GM23338 (cell line): Measurements from ENCODE around the gene ARL5C. TPM values are rescaled to one million over a fixed set of nuclear protein-coding genes. Genes with fewer than 3 reads are reported as not detected.
A peak's percentile ranks its signal among the peaks of the same experiment; 100 is the strongest.

ENCODE experiments used
- ATAC-seq: fragments of 200-7000 bp; cut with Tn5 transposase; 3 replicates; pipeline ENCODE4 v1.9.1; 2020
- DNase-seq: peaks from one replicate; pipeline ENCODE4 v3.0.0-alpha.2; 2015; ENCODE audit warnings: low spot score
- H2AFZ ChIP-seq: fragments of 200-600 bp; sonication (generic); 2 replicates; pipeline ENCODE4 v1.8.0; 2016; ENCODE audit warnings: antibody characterized with exemption, mild to moderate bottlenecking, moderate library complexity
- H3F3A ChIP-seq: fragments of 200-600 bp; sonication (generic); replicated peaks from 2 replicates; pipeline ENCODE4 v1.8.0; 2017; ENCODE audit warnings: antibody characterized with exemption, mixed run types, low read depth
- H3K27ac ChIP-seq: fragments of 200-600 bp; sonication (generic); 2 replicates; pipeline ENCODE4 v1.6.1; 2016; ENCODE audit warnings: low read depth
- H3K27me3 ChIP-seq: fragments of 200-600 bp; sonication (generic); 2 replicates; pipeline ENCODE4 v1.8.0; 2016; ENCODE audit warnings: mild to moderate bottlenecking, mixed run types, moderate library complexity; ENCODE audit not compliant: insufficient read depth
- H3K36me3 ChIP-seq: fragments of 200-600 bp; sonication (generic); 2 replicates; pipeline ENCODE4 v1.8.0; 2016; ENCODE audit warnings: mild to moderate bottlenecking; ENCODE audit not compliant: insufficient read depth
- H3K4me1 ChIP-seq: fragments of 200-600 bp; sonication (generic); 2 replicates; pipeline ENCODE4 v1.8.0; 2016; ENCODE audit warnings: mild to moderate bottlenecking, moderate library complexity; ENCODE audit not compliant: insufficient read depth
- H3K4me2 ChIP-seq: fragments of 200-600 bp; sonication (generic); 2 replicates; pipeline ENCODE4 v1.7.1; 2017; ENCODE audit warnings: mixed run types
- H3K4me3 ChIP-seq: fragments of 200-600 bp; sonication (generic); 2 replicates; pipeline ENCODE4 v1.6.1; 2016; ENCODE audit warnings: mixed run types
- H3K79me2 ChIP-seq: fragments of 200-600 bp; sonication (generic); replicated peaks from 2 replicates; pipeline ENCODE4 v1.8.0; 2017; ENCODE audit warnings: mild to moderate bottlenecking; ENCODE audit not compliant: insufficient read depth
- H3K9me2 ChIP-seq: fragments of 200-600 bp; sonication (generic); 2 replicates; pipeline ENCODE4 v1.8.0; 2017; ENCODE audit not compliant: insufficient read depth
- H4K20me1 ChIP-seq: fragments of 200-600 bp; sonication (generic); replicated peaks from 2 replicates; pipeline ENCODE4 v1.8.0; 2017; ENCODE audit warnings: mild to moderate bottlenecking; ENCODE audit not compliant: insufficient read depth
- H3K27ac Mint-ChIP-seq: 2 replicates; pipeline ENCODE4 v1.8.0; 2020; ENCODE audit warnings: inconsistent platforms, mild to moderate bottlenecking, moderate library complexity, mixed read lengths
- H3K27me3 Mint-ChIP-seq: 3 replicates; pipeline ENCODE4 v1.8.0; 2022; ENCODE audit warnings: low read depth, mild to moderate bottlenecking, moderate library complexity, mixed read lengths, inconsistent platforms; ENCODE audit not compliant: insufficient read depth, poor library complexity
- H3K36me3 Mint-ChIP-seq: 3 replicates; pipeline ENCODE4 v1.8.0; 2021; ENCODE audit warnings: low read depth, mild to moderate bottlenecking, inconsistent platforms, moderate library complexity, mixed read lengths
- H3K4me1 Mint-ChIP-seq: 3 replicates; pipeline ENCODE4 v1.8.0; 2020; ENCODE audit warnings: mild to moderate bottlenecking, inconsistent platforms, mixed read lengths
- H3K4me3 Mint-ChIP-seq: 3 replicates; pipeline ENCODE4 v1.8.0; 2021; ENCODE audit warnings: moderate library complexity, mild to moderate bottlenecking, inconsistent platforms, mixed read lengths
- H3K9me3 Mint-ChIP-seq: 3 replicates; pipeline ENCODE4 v1.8.0; 2020; ENCODE audit warnings: moderate library complexity, mild to moderate bottlenecking, inconsistent platforms, mixed read lengths
- CREB1 ChIP-seq: fragments of 250-450 bp; sonication (Bioruptor Pico); IDR thresholded peaks from 2 replicates; pipeline ENCODE4 v1.5.0; 2020; ENCODE audit warnings: low read depth, mild to moderate bottlenecking, moderate library complexity
- EZH2 ChIP-seq: fragments of 200-600 bp; sonication (generic); IDR thresholded peaks from one replicate; pipeline ENCODE4 v1.8.0; 2017; ENCODE audit warnings: antibody characterized with exemption, mild to moderate bottlenecking, low read depth; ENCODE audit not compliant: unreplicated experiment
- EZH2phosphoT487 ChIP-seq: fragments of 200-600 bp; sonication (generic); IDR thresholded peaks from one replicate; pipeline ENCODE4 v1.8.1; 2018; ENCODE audit warnings: antibody characterized with exemption; ENCODE audit not compliant: unreplicated experiment
- POLR2AphosphoS5 ChIP-seq: IDR thresholded peaks from 2 replicates; pipeline ENCODE4 v1.6.1; 2016; ENCODE audit warnings: antibody characterized with exemption, low read depth
- STAT1 ChIP-seq: IDR thresholded peaks from one replicate; pipeline ENCODE4 v1.6.1; 2016; ENCODE audit warnings: antibody characterized with exemption; ENCODE audit not compliant: unreplicated experiment
- ZNF114 ChIP-seq: fragments of 250-450 bp; sonication (Bioruptor Pico); IDR thresholded peaks from 2 replicates; pipeline ENCODE4 v1.5.0; 2020; ENCODE audit warnings: mild to moderate bottlenecking, moderate library complexity
- polyA plus RNA-seq: library from polyadenylated mRNA; unstranded; fragments of >200 nt; fragmentation: Nextera tagmentation; extraction: Ambion mirVana; gene quantifications from 2 replicates; pipeline ENCODE4 v1.2.1, GENCODE V29; 2016
- total RNA-seq: library from RNA; depleted of rRNA; stranded (reverse); fragments of >200 nt; shearing (Covaris generic); gene quantifications from 2 replicates; pipeline ENCODE4 v1.2.3, GENCODE V29; 2014
- TF ChIP-seq, protein P1 (sequence below), 2 experiments: fragments of 200-600 bp in 1 of 2; sonication (generic) in 1 of 2; conservative IDR thresholded peaks; 2 replicates each; pipeline versions ENCODE4 v1.5.1 to v1.6.1; 2016 to 2017; ENCODE audit warnings: antibody characterized with exemption in 2 of 2, low read depth in 2 of 2, mild to moderate bottlenecking in 2 of 2, moderate library complexity in 1 of 2
- TF ChIP-seq, protein P2 (sequence below): IDR thresholded peaks from one replicate; pipeline ENCODE4 v1.6.1; 2018; ENCODE audit warnings: antibody characterized with exemption; ENCODE audit not compliant: unreplicated experiment
- TF ChIP-seq, protein P3 (sequence below): IDR thresholded peaks from 2 replicates; pipeline ENCODE4 v1.6.1; 2016; ENCODE audit warnings: antibody characterized with exemption

ARL5C gene
- total and polyA plus RNA-seq, 2 experiments from 2014 or later: not detected

DNA sequence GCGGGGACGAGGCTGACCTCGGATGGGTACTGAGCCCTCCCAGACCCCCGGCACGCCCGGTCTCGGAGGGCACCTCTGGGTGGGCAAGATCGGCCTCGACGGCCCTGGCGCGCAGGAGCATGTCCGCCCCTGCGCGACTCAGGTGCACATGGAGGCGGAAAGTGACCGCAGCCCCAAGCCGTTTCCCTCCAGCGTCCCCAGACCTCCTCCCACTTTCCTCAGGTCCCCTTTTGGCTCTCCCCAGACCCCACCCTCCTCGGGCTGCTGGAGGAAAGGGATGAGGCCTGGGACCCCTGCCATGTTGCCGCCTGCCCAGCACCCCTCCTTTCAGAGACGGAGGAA, 44.1 kb upstream of the ARL5C start (continued):
- TF ChIP-seq, protein P1, sequence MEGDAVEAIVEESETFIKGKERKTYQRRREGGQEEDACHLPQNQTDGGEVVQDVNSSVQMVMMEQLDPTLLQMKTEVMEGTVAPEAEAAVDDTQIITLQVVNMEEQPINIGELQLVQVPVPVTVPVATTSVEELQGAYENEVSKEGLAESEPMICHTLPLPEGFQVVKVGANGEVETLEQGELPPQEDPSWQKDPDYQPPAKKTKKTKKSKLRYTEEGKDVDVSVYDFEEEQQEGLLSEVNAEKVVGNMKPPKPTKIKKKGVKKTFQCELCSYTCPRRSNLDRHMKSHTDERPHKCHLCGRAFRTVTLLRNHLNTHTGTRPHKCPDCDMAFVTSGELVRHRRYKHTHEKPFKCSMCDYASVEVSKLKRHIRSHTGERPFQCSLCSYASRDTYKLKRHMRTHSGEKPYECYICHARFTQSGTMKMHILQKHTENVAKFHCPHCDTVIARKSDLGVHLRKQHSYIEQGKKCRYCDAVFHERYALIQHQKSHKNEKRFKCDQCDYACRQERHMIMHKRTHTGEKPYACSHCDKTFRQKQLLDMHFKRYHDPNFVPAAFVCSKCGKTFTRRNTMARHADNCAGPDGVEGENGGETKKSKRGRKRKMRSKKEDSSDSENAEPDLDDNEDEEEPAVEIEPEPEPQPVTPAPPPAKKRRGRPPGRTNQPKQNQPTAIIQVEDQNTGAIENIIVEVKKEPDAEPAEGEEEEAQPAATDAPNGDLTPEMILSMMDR (conservative IDR thresholded peaks at IDR 0.05; ENCODE audit: low read depth in 2 of 2): no peak
- no peak for TF ChIP-seq EZH2phosphoT487
- TF ChIP-seq, protein P2, sequence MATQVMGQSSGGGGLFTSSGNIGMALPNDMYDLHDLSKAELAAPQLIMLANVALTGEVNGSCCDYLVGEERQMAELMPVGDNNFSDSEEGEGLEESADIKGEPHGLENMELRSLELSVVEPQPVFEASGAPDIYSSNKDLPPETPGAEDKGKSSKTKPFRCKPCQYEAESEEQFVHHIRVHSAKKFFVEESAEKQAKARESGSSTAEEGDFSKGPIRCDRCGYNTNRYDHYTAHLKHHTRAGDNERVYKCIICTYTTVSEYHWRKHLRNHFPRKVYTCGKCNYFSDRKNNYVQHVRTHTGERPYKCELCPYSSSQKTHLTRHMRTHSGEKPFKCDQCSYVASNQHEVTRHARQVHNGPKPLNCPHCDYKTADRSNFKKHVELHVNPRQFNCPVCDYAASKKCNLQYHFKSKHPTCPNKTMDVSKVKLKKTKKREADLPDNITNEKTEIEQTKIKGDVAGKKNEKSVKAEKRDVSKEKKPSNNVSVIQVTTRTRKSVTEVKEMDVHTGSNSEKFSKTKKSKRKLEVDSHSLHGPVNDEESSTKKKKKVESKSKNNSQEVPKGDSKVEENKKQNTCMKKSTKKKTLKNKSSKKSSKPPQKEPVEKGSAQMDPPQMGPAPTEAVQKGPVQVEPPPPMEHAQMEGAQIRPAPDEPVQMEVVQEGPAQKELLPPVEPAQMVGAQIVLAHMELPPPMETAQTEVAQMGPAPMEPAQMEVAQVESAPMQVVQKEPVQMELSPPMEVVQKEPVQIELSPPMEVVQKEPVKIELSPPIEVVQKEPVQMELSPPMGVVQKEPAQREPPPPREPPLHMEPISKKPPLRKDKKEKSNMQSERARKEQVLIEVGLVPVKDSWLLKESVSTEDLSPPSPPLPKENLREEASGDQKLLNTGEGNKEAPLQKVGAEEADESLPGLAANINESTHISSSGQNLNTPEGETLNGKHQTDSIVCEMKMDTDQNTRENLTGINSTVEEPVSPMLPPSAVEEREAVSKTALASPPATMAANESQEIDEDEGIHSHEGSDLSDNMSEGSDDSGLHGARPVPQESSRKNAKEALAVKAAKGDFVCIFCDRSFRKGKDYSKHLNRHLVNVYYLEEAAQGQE: no peak
- TF ChIP-seq, protein P3, sequence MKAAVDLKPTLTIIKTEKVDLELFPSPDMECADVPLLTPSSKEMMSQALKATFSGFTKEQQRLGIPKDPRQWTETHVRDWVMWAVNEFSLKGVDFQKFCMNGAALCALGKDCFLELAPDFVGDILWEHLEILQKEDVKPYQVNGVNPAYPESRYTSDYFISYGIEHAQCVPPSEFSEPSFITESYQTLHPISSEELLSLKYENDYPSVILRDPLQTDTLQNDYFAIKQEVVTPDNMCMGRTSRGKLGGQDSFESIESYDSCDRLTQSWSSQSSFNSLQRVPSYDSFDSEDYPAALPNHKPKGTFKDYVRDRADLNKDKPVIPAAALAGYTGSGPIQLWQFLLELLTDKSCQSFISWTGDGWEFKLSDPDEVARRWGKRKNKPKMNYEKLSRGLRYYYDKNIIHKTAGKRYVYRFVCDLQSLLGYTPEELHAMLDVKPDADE: no peak
- no peak for TF ChIP-seq ZNF114 (CRISPR knock-in tag)
- TF ChIP-seq CREB1: no peak
- no peak for TF ChIP-seq STAT1
- TF ChIP-seq POLR2AphosphoS5: no peak
- no peak for TF ChIP-seq EZH2

DNA sequence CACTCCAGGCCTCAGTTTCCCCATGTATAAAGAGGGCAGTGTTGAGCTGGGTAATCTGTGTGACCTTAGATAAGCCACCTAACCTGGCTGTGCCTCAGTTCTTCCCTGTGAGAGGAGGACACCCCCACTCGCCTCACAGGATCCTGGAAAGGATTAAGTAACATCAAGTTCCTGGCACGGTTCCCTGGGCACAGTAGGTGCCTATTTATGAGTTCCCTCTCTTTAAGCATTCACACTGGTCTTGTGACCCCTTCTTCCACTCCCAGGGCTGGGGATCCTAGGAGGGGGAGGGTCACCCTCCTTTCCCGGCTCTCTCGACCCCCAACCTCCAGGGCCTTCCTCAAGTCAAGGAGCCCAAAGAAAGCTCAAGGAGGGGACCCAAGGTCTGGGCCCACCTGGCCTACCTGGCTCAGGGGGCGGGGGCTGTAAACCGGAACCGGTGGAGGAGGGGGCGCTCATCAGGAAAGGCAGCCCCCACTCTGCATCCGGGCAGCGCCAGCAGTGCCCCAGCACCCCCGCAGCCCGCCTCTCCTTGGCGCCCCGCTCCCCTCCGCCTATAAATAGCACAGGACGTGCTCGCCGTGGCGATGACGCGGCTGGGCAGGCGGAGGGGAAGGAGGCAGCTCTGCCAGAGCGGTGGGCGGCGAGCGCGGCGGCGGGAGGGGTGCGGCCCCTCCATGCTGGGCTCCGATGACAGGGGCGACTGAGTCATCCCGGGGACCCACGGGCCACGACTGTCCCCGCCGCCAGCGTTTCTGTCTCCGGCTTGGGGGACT, 43.5 kb upstream of the ARL5C start:
- peaks cover 8% of the 10 kb centered on the region for H3K36me3 ChIP-seq
- Mint-ChIP-seq H3K4me3 (peak overlapping the region; percentile 69), H3K36me3 (peaks cover 11% of the 10 kb centered on the region), H3K4me1 (peaks cover 44% of the 10 kb centered on the region), H3K27ac (no peak overlapping the region), H3K27me3 (peaks cover 15% of the 10 kb centered on the region), H3K9me3 (no peaks in the 10 kb centered on the region; the same call in 2 of the 3 replicates)
- TF ChIP-seq POLR2AphosphoS5 (peak; percentile 50; the same call in 1 of the 2 replicates), CREB1 (peak; percentile 64), EZH2phosphoT487 (no peak)
- TF ChIP-seq, protein P3: 0 out of 2 replicates have a peak, but pooled peaks have one; percentile 18
- H3K79me2 ChIP-seq: no peaks in the 10 kb centered on the region
- 0 out of 2 replicates have a peak, but pooled peaks cover 9% of the 10 kb centered on the region for H3K27me3 ChIP-seq
- peak overlapping the region; percentile 61 for H3K4me3 ChIP-seq
- DNase-seq: peak; percentile 77
- H3F3A ChIP-seq: peaks cover 19% of the 10 kb centered on the region
- H3K4me1 ChIP-seq: peaks cover 16% of the 10 kb centered on the region
- H4K20me1 ChIP-seq: peaks cover 5% of the 10 kb centered on the region
- no peaks in the 10 kb centered on the region for H3K9me2 ChIP-seq
- peak overlapping the region; percentile 89; the same call in 1 of the 2 replicates for H2AFZ ChIP-seq
- no peak overlapping the region for H3K27ac ChIP-seq
- ATAC-seq: peak; percentile 28
- H3K4me2 ChIP-seq: peak overlapping the region; percentile 89
